ENCODE measurements around the gene ITGA2B. TPM values are rescaled to one million over a fixed set of nuclear protein-coding genes. Genes with fewer than 3 reads are reported as not detected.

ITGA2B gene
- total and polyA plus RNA-seq, 2 of the 8 experiments (the other 6 are each of a cell fraction or from before 2014, with no cell fraction given): 6.9 to 12.3 TPM

DNA sequence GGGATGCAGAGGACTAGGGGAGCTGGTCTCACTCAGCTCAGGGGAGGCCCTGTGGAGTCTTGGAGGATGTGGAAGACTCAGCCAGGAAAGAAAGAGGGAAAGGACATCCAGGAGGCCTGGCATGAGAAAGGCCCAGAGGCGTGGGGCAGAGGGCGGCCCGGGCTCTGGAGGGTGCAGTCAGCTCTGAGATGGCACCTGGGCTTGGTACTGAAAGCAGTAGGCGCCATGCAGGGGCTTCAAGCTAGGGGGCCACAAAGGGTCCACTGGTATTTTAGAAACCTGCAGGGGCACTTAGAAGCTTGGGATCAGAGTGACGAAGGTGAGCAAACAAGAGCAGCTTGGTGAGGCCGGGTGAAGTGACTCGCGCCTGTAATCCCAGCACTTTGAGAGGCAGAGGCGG, 31.4 kb downstream of the ITGA2B start:
- Histone ChIP-seq H3K9ac (replicated peaks in 1 of 4; ENCODE audit: extremely low read depth in 1 of 4, low read depth in 3 of 4, low read length in 3 of 4) (no peak overlapping the region), H2BK12ac (ENCODE audit: low read depth, low read length) (no peak overlapping the region), H3K4me2 (ENCODE audit: insufficient read depth in 1 of 2, low read depth in 2 of 2, low read length in 2 of 2) (no peak overlapping the region), H3K4me3 (ENCODE audit: extremely low read depth in 1 of 4, insufficient read depth in 2 of 4, low read depth in 3 of 4, low read length in 4 of 4) (no peak overlapping the region), H3K27me3 (replicated peaks in 1 of 4; ENCODE audit: control insufficient read depth in 3 of 4, extremely low read depth in 1 of 4, insufficient read depth in 3 of 4, low read length in 3 of 4) (no peaks in the 10 kb centered on the region; a peak in 2 of 7 replicates), H3K9me3 (ENCODE audit: insufficient read depth in 2 of 2, low read depth in 1 of 2, low read length in 1 of 2) (no peaks in the 10 kb centered on the region), H3K27ac (ENCODE audit: low read depth, low read length) (no peak overlapping the region), H2BK120ac (replicated peaks; ENCODE audit: low read depth, low read length) (no peak overlapping the region), H3K23me2 (ENCODE audit: low read depth, low read length) (peaks cover 10% of the 10 kb centered on the region; the same call in 1 of the 2 replicates), H3K79me1 (ENCODE audit: low read depth, low read length) (peaks cover 12% of the 10 kb centered on the region), H4K91ac (replicated peaks; ENCODE audit: insufficient read length, low read length) (no peak overlapping the region), H4K20me1 (replicated peaks in 1 of 2; ENCODE audit: control insufficient read depth in 1 of 2, insufficient read depth in 2 of 2, low read length in 2 of 2) (peaks cover 3 to 27% of the 10 kb centered on the region in 2 experiments), H4K8ac (ENCODE audit: extremely low read depth, insufficient read depth, low read length) (no peak overlapping the region), H3K14ac (ENCODE audit: insufficient read length) (no peak overlapping the region), H3K4ac (replicated peaks; ENCODE audit: insufficient read length, low read depth, low read length) (no peak overlapping the region), H3K36me3 (ENCODE audit: control insufficient read depth in 2 of 4, insufficient read depth in 4 of 4, low read length in 3 of 4) (peaks cover 0 to 6% (median 1%) of the 10 kb centered on the region in 4 experiments; a peak in 1 of 8 replicates), H3K4me1 (replicated peaks in 1 of 4; ENCODE audit: control insufficient read depth in 3 of 4, insufficient read depth in 4 of 4, low read length in 3 of 4) (peaks cover 9 to 27% (median 20%) of the 10 kb centered on the region in 4 experiments), H3K23ac (ENCODE audit: insufficient read length) (no peak overlapping the region), H2BK20ac (ENCODE audit: low read length) (no peak overlapping the region), H3K18ac (ENCODE audit: extremely low read depth, low read length) (no peak overlapping the region), H2AFZ (ENCODE audit: low read length) (no peak overlapping the region), H2BK15ac (ENCODE audit: low read length) (no peak overlapping the region), H2AK5ac (ENCODE audit: low read depth, low read length) (no peak overlapping the region), H4K5ac (ENCODE audit: insufficient read length, low read depth, low read length) (no peak overlapping the region), H3K56ac (replicated peaks; ENCODE audit: insufficient read length, low read depth, low read length) (no peak overlapping the region), H2BK5ac (ENCODE audit: low read depth, low read length) (no peak overlapping the region), H3K79me2 (ENCODE audit: control insufficient read depth in 1 of 2, insufficient read depth in 2 of 2, low read length in 2 of 2) (peaks cover 0 to 7% of the 10 kb centered on the region in 2 experiments; a peak in 1 of 4 replicates)
- no peak for FAIRE-seq
- CTCF ChIA-PET (ENCODE audit: partially characterized antibody): interaction anchor here (0.5 to 10.1 kb wide), 16 partner anchors 8 to 276 kb away, joined by 3 to 177 read pairs (median 3); partner anchors contain the start of gene GRN
- no peak for DNase-seq (ENCODE audit: low read depth in 1 of 2, low spot score in 2 of 2)
- POLR2A ChIA-PET (ENCODE audit: partially characterized antibody): interaction anchor here (0.7 to 2.0 kb wide), 5 partner anchors 11 to 189 kb away, joined by 3 to 6 read pairs (median 3); no protein-coding TSS in a partner anchor
- no peak for TF ChIP-seq JUND (IDR thresholded peaks at IDR 0.05; ENCODE audit: low read length)
- TF ChIP-seq POU5F1 (IDR thresholded peaks at IDR 0.05; ENCODE audit: low read depth, low read length): no peak
- TF ChIP-seq CTCF (IDR thresholded peaks at IDR 0.05; ENCODE audit: control extremely low read depth in 1 of 3, insufficient read depth in 1 of 3, low read depth in 1 of 3, low read length in 3 of 3): peak in 1 of 3 experiments; percentile 8; a peak in 1 of 4 replicates
- WGBS, 2 experiments (ENCODE audit: extremely low coverage in 1 of 2, insufficient coverage in 1 of 2, insufficient read length in 1 of 2, insufficient replicate concordance in 2 of 2, low coverage in 1 of 2, low lambda C conversion rate in 2 of 2, missing lambda C conversion rate in 1 of 2): 92% methylated on average over 9 of the region's 9 CpGs; no CpG with 5 or more reads in 1 of the 2 experiments
